ENCODE results near the gene RGS2.

DNA sequence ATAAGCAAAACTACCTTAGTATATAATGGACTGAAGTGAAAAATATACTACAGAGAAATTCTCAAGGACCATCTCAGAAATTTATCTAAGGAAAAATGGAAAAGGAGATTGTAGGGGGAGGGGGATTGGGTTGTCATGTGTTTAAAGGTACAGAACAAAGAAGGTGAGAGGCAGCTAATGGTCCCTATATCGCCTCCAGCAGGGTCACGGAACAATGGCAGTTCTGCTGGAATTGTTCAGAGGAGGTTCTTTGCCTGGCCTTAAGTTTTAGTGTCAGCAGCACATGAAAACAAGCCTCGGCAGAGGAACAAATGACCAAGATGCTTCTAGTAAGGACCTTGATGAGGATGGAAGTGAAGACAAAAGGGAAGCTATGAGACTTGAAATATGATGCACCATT lies 42.0 kb upstream of the RGS2 start:
- no peak for TF ChIP-seq POLR2A (IDR thresholded peaks at IDR 0.05)
- TF ChIP-seq, protein P1, sequence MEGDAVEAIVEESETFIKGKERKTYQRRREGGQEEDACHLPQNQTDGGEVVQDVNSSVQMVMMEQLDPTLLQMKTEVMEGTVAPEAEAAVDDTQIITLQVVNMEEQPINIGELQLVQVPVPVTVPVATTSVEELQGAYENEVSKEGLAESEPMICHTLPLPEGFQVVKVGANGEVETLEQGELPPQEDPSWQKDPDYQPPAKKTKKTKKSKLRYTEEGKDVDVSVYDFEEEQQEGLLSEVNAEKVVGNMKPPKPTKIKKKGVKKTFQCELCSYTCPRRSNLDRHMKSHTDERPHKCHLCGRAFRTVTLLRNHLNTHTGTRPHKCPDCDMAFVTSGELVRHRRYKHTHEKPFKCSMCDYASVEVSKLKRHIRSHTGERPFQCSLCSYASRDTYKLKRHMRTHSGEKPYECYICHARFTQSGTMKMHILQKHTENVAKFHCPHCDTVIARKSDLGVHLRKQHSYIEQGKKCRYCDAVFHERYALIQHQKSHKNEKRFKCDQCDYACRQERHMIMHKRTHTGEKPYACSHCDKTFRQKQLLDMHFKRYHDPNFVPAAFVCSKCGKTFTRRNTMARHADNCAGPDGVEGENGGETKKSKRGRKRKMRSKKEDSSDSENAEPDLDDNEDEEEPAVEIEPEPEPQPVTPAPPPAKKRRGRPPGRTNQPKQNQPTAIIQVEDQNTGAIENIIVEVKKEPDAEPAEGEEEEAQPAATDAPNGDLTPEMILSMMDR (IDR thresholded peaks at IDR 0.05): no peak
